GM23248 (cell line): ENCODE results near the gene ATP5F1E. TPM values are rescaled to one million over a fixed set of nuclear protein-coding genes. Genes with fewer than 3 reads are reported as not detected.

Experiments used
- DNase-seq: peaks from one replicate; pipeline ENCODE4 v3.0.0-alpha.2; 2015
- H2AFZ ChIP-seq: fragments of 200-600 bp; sonication (generic); 2 replicates; pipeline ENCODE4 v1.6.1; 2016; ENCODE audit warnings: antibody characterized with exemption
- H3F3A ChIP-seq: fragments of 200-600 bp; sonication (generic); 2 replicates; pipeline ENCODE4 v1.6.1; 2016; ENCODE audit warnings: mild to moderate bottlenecking, antibody characterized with exemption, mixed run types; ENCODE audit not compliant: insufficient read depth
- H3K27ac ChIP-seq: fragments of 200-600 bp; sonication (generic); 2 replicates; pipeline ENCODE4 v1.5.1; 2016; ENCODE audit warnings: mild to moderate bottlenecking
- H3K27me3 ChIP-seq: fragments of 200-600 bp; sonication (generic); replicated peaks from 2 replicates; pipeline ENCODE4 v1.6.1; 2016; ENCODE audit warnings: mild to moderate bottlenecking; ENCODE audit not compliant: insufficient read depth
- H3K36me3 ChIP-seq: fragments of 200-600 bp; sonication (generic); 2 replicates; pipeline ENCODE4 v1.6.1; 2016; ENCODE audit warnings: low read depth, mild to moderate bottlenecking
- H3K4me1 ChIP-seq: fragments of 200-600 bp; sonication (generic); 2 replicates; pipeline ENCODE4 v1.6.1; 2016; ENCODE audit warnings: mild to moderate bottlenecking; ENCODE audit not compliant: insufficient read depth
- H3K4me2 ChIP-seq: fragments of 200-600 bp; sonication (generic); one replicate; pipeline ENCODE4 v1.6.1; 2016; ENCODE audit warnings: mild to moderate bottlenecking; ENCODE audit not compliant: unreplicated experiment
- H3K4me3 ChIP-seq: fragments of 200-600 bp; sonication (generic); 2 replicates; pipeline ENCODE4 v1.5.1; 2016; ENCODE audit warnings: mild to moderate bottlenecking
- H3K79me2 ChIP-seq: fragments of 200-600 bp; sonication (generic); 2 replicates; pipeline ENCODE4 v1.6.1; 2016; ENCODE audit warnings: mild to moderate bottlenecking; ENCODE audit not compliant: insufficient read depth
- H3K9ac ChIP-seq: fragments of 200-600 bp; sonication (generic); 2 replicates; pipeline ENCODE4 v1.6.1; 2016; ENCODE audit warnings: mild to moderate bottlenecking
- H3K9me2 ChIP-seq: fragments of 200-600 bp; sonication (generic); 2 replicates; pipeline ENCODE4 v1.6.1; 2016; ENCODE audit warnings: mixed run types, mild to moderate bottlenecking, moderate library complexity; ENCODE audit not compliant: insufficient read depth
- H3K9me3 ChIP-seq: fragments of 200-600 bp; sonication (generic); one replicate; pipeline ENCODE4 v1.6.1; 2017; ENCODE audit warnings: low read depth
- H4K20me1 ChIP-seq: fragments of 200-600 bp; sonication (generic); 2 replicates; pipeline ENCODE4 v1.6.0; 2016; ENCODE audit not compliant: insufficient read depth
- EZH2 ChIP-seq: fragments of 200-600 bp; sonication (generic); IDR thresholded peaks from 2 replicates; pipeline ENCODE4 v1.6.1; 2018; ENCODE audit warnings: antibody characterized with exemption, mild to moderate bottlenecking; ENCODE audit not compliant: insufficient read depth, poor library complexity, severe bottlenecking
- EZH2phosphoT487 ChIP-seq: fragments of 200-600 bp; sonication (generic); IDR thresholded peaks from 2 replicates; pipeline ENCODE4 v1.6.1; 2018; ENCODE audit warnings: antibody characterized with exemption, moderate library complexity, mild to moderate bottlenecking, low read depth; ENCODE audit not compliant: insufficient read depth
- WGBS, 2 experiments: methylation state at CpG; one replicate each; pipeline ENCODE4 v1.1.6; 2015 to 2017; ENCODE audit warnings: low lambda C conversion rate in 2 of 2, low coverage in 1 of 2; ENCODE audit errors: missing lambda C conversion rate in 2 of 2; 5-methylcytosine and 5-hydroxymethylcytosine counted together
- in situ Hi-C: fragments of 300-500 bp; cut with MboI; formaldehyde crosslinking; loops from 2 replicates; pipeline ENCODE4 v1.15.0; 2020
- polyA plus RNA-seq: library from polyadenylated mRNA; unstranded; fragments of >200 nt; fragmentation: Nextera tagmentation; extraction: Ambion mirVana; gene quantifications from 2 replicates; pipeline ENCODE4 v1.2.1, GENCODE V29; 2016
- total RNA-seq: library from RNA; depleted of rRNA; stranded (reverse); fragments of >200 nt; shearing (Covaris generic); gene quantifications from 2 replicates; pipeline ENCODE4 v1.2.3, GENCODE V29; 2014

ATP5F1E gene
- total and polyA plus RNA-seq, 2 experiments from 2014 or later = 20.0 to 245 TPM

DNA sequence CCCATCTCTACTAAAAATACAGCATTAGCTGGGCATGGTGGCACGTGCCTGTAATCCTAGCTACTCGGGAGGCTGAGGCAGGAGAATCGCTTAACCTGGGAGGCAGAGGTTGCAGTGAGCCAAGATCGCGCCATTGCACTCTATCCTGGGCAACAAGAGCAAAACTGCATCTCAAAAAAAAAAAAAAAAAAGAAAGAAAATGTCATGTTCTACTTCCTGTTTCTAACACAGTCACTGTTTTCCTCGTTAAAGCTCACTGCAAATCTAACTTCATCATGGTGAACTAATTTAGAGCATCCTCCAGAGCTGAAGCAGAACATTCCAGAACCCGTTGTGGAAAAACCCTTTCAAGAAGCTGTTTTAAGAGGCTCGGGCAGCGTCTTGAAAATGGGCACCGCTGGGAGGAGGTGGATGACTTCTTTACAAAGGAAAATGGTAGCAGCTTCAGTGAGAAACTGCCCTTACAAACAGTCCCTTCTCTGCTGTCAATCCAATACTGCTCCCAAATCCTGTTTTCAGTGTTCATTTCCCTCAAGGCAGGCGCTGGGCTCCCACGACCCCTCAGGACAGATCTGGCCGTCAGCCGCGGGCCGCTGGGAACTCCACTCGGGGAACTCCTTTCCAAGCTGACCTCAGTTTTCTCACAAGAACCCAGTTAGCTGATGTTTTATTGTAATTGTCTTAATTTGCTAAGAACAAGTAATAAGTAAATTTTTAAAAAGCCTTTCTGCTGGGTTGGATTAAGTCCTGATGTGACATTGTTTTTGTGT, 37.6 kb downstream of the ATP5F1E start:
- H3K36me3 ChIP-seq = peaks cover 54% of the 10 kb centered on the region; the same call in 1 of the 2 replicates

GRCh38 chr20:58993332-58994248, 38.5 kb downstream of the ATP5F1E start:
- Histone ChIP-seq H3K79me2 (no peaks in the 10 kb centered on the region; the same call in 1 of the 2 replicates), H4K20me1 (no peaks in the 10 kb centered on the region), H3K9ac (no peak overlapping the region), H3K27me3 (no peaks in the 10 kb centered on the region), H3K4me3 (no peak overlapping the region), H3K9me3 (no peaks in the 10 kb centered on the region), H3K4me2 (no peak overlapping the region), H3K4me1 (no peaks in the 10 kb centered on the region), H3K27ac (no peak overlapping the region), H3F3A (peaks cover 40% of the 10 kb centered on the region), H2AFZ (no peak overlapping the region), H3K36me3 (peaks cover 56% of the 10 kb centered on the region; the same call in 1 of the 2 replicates), H3K9me2 (no peaks in the 10 kb centered on the region)
- in situ Hi-C loops = no loop called here
- TF ChIP-seq EZH2 (no peak), EZH2phosphoT487 (no peak)
- DNase-seq = no peak
- WGBS, 2 experiments = 83 to 88% methylated on average over 23 of the region's 23 CpGs

More for the DNA sequence above, 37.6 kb downstream of the ATP5F1E start:
- no peak overlapping the region for H2AFZ ChIP-seq
- no peaks in the 10 kb centered on the region for H3K9me3 ChIP-seq
- TF ChIP-seq EZH2 = no peak
- TF ChIP-seq EZH2phosphoT487 = no peak
- no peaks in the 10 kb centered on the region for H3K4me1 ChIP-seq
- in situ Hi-C loops = no loop called here
- no peaks in the 10 kb centered on the region for H3K27me3 ChIP-seq
- no peak overlapping the region for H3K4me2 ChIP-seq
- no peaks in the 10 kb centered on the region for H3K9me2 ChIP-seq
- WGBS, 2 experiments = 67 to 69% methylated on average over 17 of the region's 17 CpGs
- H3K4me3 ChIP-seq = no peak overlapping the region
- DNase-seq = no peak
- H3K79me2 ChIP-seq = no peaks in the 10 kb centered on the region; the same call in 1 of the 2 replicates
- no peaks in the 10 kb centered on the region for H4K20me1 ChIP-seq
- H3K27ac ChIP-seq = peak overlapping the region; percentile 7; the same call in 1 of the 2 replicates
- peaks cover 40% of the 10 kb centered on the region for H3F3A ChIP-seq
- H3K9ac ChIP-seq = no peak overlapping the region

- Histone ChIP-seq H3K9ac (no peak overlapping the region), H3K9me3 (no peaks in the 10 kb centered on the region)
These were observed 39.2 kb downstream of the ATP5F1E start for GRCh38 chr20:58992911-58993310.

GRCh38 chr20:58991715-58992114, 40.4 kb downstream of the ATP5F1E start:
- Histone ChIP-seq H4K20me1 (no peaks in the 10 kb centered on the region), H3K4me1 (no peaks in the 10 kb centered on the region), H3K9me3 (no peaks in the 10 kb centered on the region), H3K9me2 (no peaks in the 10 kb centered on the region), H3F3A (peaks cover 38% of the 10 kb centered on the region), H3K27me3 (no peaks in the 10 kb centered on the region), H3K36me3 (peaks cover 54% of the 10 kb centered on the region; the same call in 1 of the 2 replicates), H3K4me3 (no peak overlapping the region), H3K79me2 (peaks cover 14% of the 10 kb centered on the region), H3K27ac (no peak overlapping the region), H3K9ac (no peak overlapping the region), H2AFZ (no peak overlapping the region), H3K4me2 (no peak overlapping the region)
- no peak for TF ChIP-seq EZH2
- in situ Hi-C loops = no loop called here
- 93 to 94% methylated on average over 9 of the region's 9 CpGs for WGBS, 2 experiments
- DNase-seq = no peak

More at GRCh38 chr20:58992911-58993310, 39.2 kb downstream of the ATP5F1E start:
- TF ChIP-seq EZH2phosphoT487 (no peak), EZH2 (no peak)
- H3K36me3 ChIP-seq = peaks cover 53% of the 10 kb centered on the region; the same call in 1 of the 2 replicates
- no peak overlapping the region for H3K4me3 ChIP-seq
- no peaks in the 10 kb centered on the region for H3K27me3 ChIP-seq
- H3K27ac ChIP-seq = no peak overlapping the region
- no peaks in the 10 kb centered on the region for H3K9me2 ChIP-seq
- no peak overlapping the region for H3K4me2 ChIP-seq
- H3K79me2 ChIP-seq = peaks cover 2% of the 10 kb centered on the region
- DNase-seq = no peak
- in situ Hi-C loops = no loop called here
- no peaks in the 10 kb centered on the region for H4K20me1 ChIP-seq
- no peaks in the 10 kb centered on the region for H3K4me1 ChIP-seq
- WGBS, 2 experiments = 83 to 91% methylated on average over 3 of the region's 3 CpGs
- H3F3A ChIP-seq = peaks cover 40% of the 10 kb centered on the region
- H2AFZ ChIP-seq = no peak overlapping the region
